ENCODE results near the gene APOBEC3F.

GRCh38 chr22:39012533-39013511 is 27.8 kb upstream of the APOBEC3F start:
- no peak for TF ChIP-seq SNAI2 (CRISPR knock-in tag; IDR thresholded peaks at IDR 0.05)
- no peak for TF ChIP-seq ARNTL (CRISPR knock-in tag; IDR thresholded peaks at IDR 0.05; ENCODE audit: borderline replicate concordance, low read depth)
- TF ChIP-seq CSRNP3 (CRISPR knock-in tag; IDR thresholded peaks at IDR 0.05) = no peak
- no peak for TF ChIP-seq PATZ1 (CRISPR knock-in tag; IDR thresholded peaks at IDR 0.05; ENCODE audit: borderline replicate concordance)
- TF ChIP-seq PPARA (CRISPR knock-in tag; IDR thresholded peaks at IDR 0.05; ENCODE audit: borderline replicate concordance) = no peak
- no peak for TF ChIP-seq ZNF565 (CRISPR knock-in tag; conservative IDR thresholded peaks at IDR 0.05; ENCODE audit: low read depth)
- no peak for TF ChIP-seq ZC3H10 (CRISPR knock-in tag; IDR thresholded peaks at IDR 0.05)
- TF ChIP-seq CREB5 (CRISPR knock-in tag; IDR thresholded peaks at IDR 0.05; ENCODE audit: low read depth) = no peak

Measured in SK-N-SH treated with all-trans-retinoic acid at 6 μM for 48 hours (cell line).